Sciatic nerve (tissue), 2 donors: ENCODE results near the gene CHST11. TPM values are rescaled to one million over a fixed set of nuclear protein-coding genes. Genes with fewer than 3 reads are reported as not detected.
"Not testable (repeated sequence)": the region's sequence is repeated elsewhere in the genome, so short reads cannot be mapped to it uniquely, and the experiment has no call there.

Experiments used
- ATAC-seq: fragments of 200-7000 bp; cut with Tn5 transposase; one replicate; pipeline ENCODE4 v1.9.1; 2020; ENCODE audit warnings: mild to moderate bottlenecking, moderate library complexity
- DNase-seq: peaks from one replicate; pipeline ENCODE4 v3.0.0-alpha.2; 2020; ENCODE audit warnings: low spot score
- intact Hi-C: fragments of 100-400 bp; cut with DNase I; formaldehyde crosslinking; loops from one replicate; pipeline ENCODE4 v1.14.2; 2022
- total RNA-seq: library from RNA; stranded (reverse); fragmentation: NEBNext Ultra II Directional; extraction: Animal tissue kit (Norgen Biotek cat#: 25700); gene quantifications from one replicate; pipeline ENCODE4 v1.2.1, GENCODE V29; 2021
- donor health status: DM: no; HTN: no; CAD: no.
- donor health status: DM: no; HTN: no; CAD: no.

CHST11 gene
- total RNA-seq, 1 donor from 2014 or later = 19.2 TPM

DNA sequence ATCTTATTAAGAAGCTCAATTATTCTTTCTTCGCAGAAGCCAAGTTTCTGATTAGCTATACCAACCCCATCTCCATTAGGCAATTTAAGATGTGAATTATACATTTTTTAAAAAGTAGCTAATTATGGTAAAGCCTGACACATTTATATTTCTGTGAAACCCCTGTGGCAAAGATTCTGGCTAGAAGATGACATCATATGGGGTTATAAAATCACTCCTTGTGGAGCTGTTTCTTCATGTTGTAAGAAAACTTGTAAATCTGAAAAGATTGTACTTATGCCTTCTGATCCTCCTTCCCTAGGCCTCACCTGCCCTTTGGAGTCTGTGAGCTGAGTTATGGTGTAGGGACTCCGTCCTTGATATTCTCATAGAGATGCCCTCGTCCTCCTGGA lies 78.1 kb downstream of the CHST11 start:
- intact Hi-C loops = no loop called here
- no peak for ATAC-seq
- DNase-seq = no peak

DNA sequence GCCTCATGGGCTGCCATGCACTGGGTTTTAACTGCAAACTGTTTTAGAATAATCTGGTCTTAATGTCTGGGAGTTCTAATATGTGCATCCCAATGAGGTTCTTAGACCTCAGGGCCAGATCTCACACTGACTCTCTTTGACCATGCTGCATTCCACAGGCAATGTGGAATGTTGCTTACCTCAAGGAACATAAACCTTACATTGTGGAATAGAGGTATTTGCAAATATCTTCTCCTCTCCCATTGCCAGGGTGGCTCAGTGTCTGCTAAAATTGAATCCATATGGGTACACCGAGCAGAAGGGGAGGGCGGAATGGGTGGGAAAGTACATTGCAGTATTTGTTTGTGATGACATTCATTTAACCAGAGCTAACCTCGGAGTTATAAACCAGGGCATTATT lies 78.6 kb downstream of the CHST11 start:
- intact Hi-C loops = no loop called here
- no peak for ATAC-seq
- DNase-seq = no peak

DNA sequence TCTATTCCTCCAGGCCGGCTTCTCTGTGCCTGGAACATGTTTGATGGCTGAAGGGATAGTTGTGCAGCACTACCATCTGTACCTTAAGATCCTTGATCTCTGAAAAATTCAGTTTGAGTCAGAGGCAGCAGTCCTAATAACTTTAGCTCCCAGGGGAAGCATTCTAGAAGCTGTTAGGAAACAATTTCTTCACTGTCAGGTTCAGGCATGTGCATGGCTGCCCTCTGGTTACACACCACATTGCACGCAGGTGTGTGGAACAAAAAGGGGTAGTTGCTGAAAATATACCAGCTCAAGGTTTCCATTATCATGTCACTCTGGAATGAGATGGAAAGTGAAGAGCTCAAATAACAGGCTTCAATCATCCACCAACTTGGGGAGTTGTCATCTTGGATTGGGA lies 80.1 kb downstream of the CHST11 start:
- intact Hi-C loops = no loop called here
- no peak for DNase-seq
- ATAC-seq = no peak

DNA sequence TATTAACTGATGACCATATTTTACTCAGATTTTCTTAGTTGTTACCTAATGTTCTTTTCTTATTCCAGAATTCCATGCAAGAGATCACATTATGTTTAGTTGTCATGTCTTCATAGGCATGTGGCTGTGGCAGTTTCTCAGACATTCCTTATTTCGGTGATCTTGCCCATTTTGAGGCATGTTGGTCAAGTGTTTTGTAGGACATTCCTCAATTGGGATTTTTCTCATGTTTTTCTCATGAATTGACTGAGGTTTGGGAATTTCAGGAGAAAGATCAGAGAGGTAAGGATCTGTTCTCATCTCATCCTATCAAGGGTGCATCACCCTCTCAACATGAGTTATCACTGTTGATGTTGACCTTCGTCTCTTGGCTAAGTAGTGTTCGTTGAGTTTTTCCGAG lies 81.3 kb downstream of the CHST11 start:
- intact Hi-C loops = no loop called here
- DNase-seq (no peak), ATAC-seq (no peak)

DNA sequence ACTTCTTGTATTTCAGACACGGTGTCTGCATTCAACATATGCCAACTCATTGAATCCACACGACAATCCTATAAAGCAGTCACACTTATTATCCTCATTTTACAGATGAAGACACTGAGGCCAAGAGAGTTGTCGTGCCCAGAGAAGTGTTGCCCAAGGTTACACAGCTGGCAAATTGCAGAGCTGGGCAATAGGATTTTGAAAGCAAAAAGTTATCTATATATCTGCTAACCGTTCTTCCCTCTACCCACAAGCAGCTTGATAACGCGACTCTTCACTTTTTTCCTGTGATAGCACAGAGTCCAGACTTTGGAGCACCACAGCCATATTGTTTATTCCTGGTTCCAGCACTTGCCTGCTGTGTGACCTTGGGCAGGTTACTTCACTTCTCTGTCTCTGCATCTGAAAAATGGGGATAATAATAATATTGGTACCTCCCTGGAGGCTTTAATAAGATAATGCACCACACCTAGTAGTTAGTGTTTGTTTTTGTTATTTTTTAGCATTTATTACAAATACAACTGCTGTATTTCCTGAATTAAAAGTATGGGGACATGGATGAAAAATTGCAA lies 82.2 kb downstream of the CHST11 start:
- DNase-seq (no peak), ATAC-seq (no peak)
- intact Hi-C loops = no loop called here

DNA sequence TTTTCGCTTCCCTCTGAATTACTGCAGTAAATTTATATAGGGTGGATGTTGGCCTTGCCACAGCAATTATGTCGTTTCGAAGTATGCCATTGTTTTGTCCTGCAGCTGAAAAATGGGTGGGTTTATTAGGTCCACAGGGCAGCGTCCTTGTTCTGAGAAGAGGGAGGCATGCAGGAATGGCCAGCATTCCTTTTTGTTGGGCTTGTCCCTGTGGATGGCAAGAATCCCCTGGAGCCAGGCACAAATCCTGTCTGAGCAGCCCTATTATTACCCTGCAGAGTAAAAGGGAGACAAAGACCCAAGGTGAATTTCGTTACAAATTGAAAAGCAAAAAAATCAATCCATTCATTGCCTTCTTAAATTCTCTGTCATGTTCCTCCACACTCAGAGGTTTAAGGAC lies 88.1 kb downstream of the CHST11 start:
- DNase-seq (no peak), ATAC-seq (no peak)
- intact Hi-C loops = no loop called here

DNA sequence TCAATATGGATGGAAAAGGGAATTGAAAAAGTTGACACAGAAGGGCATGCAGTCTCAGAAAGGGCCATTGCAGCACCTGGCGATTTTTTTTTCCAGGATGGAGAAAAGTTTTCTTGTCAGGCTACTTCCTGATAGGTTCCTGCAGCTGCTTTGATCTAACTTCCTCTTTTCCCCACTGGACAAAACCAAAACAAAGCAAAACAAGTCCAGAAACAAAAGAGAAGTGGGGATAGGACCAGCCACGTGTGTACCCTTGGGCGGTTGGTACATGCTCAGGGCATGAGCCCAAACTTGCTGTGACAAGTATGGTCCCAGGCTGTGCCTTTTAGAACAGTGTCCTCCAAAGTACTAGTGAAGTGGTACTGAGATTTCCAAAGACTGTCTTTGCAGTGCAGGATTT lies 89.8 kb downstream of the CHST11 start:
- ATAC-seq = peak; percentile 72
- intact Hi-C loops = no loop called here
- DNase-seq = no peak

DNA sequence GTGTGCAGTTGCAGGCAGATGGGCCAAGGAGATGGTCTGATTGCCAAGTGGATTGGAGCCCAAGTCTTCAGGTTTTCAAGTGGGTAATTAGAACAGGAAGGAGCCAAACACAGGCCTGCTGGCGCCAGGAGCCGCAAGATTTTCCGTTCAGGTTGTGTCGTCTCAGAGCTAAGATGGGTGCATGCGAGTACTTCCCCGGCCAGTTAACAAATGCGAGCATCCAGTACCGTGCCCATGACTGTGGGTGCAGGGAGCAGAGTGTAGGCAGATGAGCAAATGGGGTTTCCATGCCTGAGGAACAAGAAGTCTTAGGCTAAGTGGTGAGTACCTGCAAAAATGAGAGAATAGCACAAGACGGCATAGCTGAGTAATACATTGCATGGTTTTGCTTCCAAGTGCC lies 90.5 kb downstream of the CHST11 start:
- intact Hi-C loops = no loop called here
- ATAC-seq (no peak), DNase-seq (no peak)

DNA sequence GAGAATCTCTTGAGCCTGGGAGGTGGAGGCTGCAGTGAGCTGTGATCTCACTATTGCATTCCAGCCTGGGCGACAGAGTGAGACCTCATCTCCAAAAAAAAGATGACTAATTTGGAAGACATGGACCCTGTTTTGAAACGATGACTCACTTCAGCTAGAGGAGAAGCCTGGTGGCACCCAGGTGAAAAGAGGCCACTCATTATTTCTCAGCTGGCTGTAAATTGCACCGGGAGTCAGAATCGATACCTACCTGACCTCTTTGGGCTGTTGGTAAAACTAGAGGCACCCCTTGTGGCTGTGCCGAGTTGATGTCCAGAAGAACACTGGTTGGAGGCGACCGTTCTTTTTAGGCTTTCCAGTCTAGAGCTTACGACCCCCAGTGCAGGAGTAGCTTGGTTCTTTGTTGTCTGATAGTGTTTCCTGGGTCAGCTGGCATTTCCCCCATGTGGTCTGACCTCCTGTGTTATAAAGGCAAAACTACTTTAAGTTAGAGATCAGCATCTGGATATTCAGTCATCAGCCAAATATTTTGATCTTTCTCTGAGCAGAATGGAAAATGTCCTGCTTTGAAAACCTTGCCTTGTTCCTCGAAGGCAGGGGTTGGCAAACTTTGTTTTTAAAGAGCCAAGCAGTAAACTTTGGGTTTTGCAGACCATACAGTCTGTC lies 93.2 kb downstream of the CHST11 start:
- intact Hi-C loops = no loop called here
- DNase-seq = no peak
- no peak for ATAC-seq

DNA sequence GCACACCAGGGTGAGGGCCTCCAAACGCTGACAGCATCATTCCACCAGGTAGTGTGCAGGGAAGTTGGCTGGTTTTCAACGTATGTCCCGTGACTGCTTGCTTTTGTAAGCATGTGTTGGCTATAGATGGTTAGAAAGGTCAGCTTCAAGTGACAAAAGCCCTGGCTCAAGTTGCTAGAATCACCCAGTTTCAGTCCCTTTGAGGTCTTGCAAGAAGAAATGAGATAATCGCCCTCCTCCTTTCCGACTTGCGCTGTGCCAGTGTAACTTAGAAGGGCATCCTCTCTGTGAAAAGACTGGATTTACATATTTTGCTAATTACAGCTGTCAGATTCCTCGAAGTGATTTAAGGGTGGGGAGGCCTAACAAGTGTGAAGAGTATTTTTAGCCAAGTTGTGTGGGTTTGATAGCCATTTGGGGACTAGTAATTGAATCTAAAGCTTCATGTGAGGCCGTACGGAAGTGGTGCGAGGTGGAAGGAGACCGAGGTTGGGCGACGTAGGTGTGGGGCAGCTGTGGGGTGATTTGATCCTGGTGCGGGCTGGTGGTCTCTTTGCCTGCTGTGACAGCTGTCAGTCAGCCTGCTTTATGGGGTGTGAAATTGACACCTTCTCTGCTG lies 94.7 kb downstream of the CHST11 start:
- no peak for ATAC-seq
- DNase-seq = no peak
- intact Hi-C loops = no loop called here

DNA sequence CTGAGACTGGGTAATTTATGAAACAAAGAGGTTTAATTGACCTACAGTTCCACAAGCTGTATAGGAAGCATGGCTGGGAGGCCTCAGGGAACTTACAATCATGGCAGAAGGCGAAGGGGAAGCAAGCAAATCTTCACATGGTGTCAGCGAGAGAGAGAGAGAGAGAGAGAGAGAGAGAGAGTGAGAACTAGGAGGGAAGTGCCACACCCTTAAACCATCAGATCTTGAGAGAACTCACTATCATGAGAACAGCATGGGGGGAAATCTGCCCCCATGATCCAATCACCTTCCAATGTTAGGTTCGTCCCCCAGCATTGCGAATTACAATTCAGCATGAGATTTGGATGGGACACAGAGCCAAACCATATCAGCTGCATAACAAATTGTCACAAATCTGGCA lies 96.7 kb downstream of the CHST11 start:
- no peak for ATAC-seq

DNA sequence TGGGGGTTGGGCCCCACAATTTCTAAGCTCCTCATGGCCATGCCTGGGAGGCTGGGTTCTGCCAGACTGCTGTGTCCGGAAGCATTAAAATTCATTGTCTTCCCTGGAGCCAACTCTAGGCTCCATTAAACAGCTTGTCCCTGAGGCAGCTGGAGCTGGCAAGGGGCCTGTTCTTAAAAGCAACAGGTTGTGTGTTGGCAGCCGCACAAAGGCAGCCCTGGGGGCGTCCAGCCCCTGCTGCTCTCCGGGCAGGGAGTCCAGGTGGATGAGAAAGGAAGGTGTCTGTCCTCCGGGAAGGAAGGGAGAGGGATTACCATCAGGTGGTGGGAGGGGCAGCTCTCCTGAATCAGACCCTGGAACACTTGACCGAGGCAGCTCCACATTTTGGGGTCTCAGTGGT lies 98.9 kb downstream of the CHST11 start:
- intact Hi-C loops = no loop called here
- ATAC-seq (no peak), DNase-seq (no peak)

More for the DNA sequence above, 96.7 kb downstream of the CHST11 start:
- DNase-seq = no peak
- intact Hi-C loops = no loop called here

DNA sequence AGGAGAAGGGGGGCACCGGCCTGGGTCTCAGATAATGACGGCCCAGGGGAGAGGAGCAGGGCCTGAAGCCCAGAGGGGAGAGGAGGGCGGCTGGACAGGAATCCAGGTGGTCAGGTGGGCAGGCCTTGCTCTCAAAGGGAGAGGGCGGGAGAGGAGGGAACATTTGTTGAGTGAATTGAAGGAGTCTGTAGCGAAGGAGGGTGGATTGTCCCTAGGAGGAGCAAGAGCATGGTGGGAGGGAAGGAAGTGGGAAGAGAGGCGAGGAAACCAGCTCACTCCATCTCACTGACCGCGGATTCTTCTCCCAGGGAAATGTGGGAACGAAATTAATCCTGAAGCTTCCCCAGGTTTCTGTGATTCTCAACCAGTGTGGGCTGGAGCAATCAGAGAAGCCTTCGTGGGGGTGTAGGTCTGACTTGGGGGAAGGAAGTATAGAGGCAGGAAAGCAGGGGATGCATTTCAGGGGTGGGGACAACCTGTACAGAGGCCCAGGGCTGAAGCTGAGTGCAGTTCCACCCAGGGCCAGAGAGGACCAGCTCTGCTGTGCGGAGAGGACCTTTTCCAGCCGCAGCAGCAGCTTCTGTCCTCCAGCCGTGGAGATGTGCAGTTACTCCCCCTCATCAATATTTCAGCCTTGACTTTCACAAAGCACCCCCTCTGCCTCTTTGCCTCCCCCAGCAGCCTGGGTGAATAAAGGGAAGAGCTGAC lies 100.9 kb downstream of the CHST11 start:
- ATAC-seq (no peak), DNase-seq (no peak)
- intact Hi-C loops = no loop called here

DNA sequence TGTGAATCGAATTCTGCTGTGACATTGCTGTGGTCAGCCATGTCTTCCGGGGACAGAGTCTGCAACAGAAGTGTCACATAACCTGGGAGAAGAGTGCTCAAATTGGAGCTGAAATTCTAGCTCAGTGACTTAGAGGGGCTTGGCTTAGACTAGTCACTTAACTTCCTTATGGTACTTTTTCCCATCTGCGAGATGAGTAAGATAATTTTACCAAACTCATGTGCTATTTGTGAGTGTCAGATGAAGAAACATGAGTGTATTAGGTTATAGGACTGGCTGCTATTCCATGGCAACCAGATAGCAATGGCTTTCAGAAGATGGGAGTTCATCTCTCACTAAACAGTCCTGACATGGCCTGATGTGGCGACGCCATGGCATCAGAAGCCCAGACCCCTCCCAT lies 104.1 kb downstream of the CHST11 start:
- intact Hi-C loops = no loop called here
- ATAC-seq = no peak
- no peak for DNase-seq

DNA sequence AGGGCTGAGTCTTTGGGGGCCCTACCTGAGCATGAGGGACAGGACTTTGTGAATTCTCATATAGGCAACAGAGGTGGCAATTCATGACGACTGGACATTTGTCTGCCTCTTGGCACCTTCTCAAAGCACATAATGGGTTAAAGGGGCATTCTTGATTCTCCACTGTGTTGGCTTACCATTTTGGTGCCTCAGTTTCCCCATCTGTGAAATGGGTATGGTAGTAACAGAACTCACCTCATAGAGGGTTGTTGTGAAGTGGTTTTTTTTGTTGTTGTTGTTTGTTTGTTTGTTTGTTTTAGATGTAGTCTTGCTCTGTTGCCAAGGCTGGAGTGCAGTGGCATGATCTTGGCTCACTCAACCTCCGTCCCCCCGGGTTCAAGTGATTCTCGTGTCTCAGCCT lies 106.0 kb downstream of the CHST11 start:
- ATAC-seq (no peak), DNase-seq (no peak)
- intact Hi-C loops = no loop called here

DNA sequence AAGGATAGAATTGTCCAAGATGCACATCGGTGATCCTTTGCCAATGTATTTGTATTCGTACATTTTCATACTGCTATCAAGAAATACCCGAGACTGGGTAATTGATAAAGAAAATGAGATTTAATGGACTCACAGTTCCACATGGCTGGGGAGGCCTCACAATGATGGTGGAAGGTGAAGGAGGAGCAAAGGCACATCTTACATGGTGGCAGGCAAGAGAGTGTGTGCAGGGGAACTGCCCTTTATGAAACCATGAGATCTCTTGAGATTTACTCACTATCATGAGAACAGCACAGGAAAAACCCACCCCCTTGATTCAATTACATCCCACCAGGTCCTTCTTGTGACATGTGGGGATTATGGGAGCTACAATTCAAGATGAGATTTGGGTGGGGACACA lies 107.9 kb downstream of the CHST11 start:
- intact Hi-C loops, ATAC-seq, DNase-seq: not testable (repeated sequence)

DNA sequence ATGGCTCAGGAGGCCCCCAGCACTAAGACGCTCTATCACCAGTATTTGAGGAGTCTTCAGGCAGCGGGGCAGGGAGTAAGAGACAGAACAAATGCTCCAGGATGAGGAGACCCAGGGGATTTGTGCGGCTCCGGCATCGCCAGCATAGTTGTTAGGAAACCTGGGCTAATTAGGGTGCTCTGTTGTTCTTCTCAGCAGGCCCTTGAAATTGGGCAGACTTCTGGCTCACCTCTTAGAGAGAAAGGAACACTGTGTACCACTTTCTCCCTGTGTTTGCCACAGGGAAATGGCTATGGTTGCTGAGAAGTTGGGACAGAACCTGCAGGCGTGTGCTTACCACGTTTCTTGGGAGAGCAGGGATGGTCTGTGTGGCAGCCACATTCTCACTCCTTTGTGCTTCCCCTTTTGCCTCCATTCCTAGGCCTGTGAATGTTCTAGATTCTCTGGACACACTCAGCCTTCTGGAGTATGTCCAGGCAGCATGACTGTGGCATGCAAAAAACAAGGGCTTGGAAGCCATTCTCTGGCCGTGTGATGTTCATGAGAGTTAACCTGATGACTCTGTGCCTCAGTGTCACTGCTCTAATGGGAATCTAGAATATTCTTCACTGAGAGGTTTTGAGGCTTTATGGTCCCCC lies 109.0 kb downstream of the CHST11 start:
- intact Hi-C loops = no loop called here
- ATAC-seq (no peak), DNase-seq (no peak)

DNA sequence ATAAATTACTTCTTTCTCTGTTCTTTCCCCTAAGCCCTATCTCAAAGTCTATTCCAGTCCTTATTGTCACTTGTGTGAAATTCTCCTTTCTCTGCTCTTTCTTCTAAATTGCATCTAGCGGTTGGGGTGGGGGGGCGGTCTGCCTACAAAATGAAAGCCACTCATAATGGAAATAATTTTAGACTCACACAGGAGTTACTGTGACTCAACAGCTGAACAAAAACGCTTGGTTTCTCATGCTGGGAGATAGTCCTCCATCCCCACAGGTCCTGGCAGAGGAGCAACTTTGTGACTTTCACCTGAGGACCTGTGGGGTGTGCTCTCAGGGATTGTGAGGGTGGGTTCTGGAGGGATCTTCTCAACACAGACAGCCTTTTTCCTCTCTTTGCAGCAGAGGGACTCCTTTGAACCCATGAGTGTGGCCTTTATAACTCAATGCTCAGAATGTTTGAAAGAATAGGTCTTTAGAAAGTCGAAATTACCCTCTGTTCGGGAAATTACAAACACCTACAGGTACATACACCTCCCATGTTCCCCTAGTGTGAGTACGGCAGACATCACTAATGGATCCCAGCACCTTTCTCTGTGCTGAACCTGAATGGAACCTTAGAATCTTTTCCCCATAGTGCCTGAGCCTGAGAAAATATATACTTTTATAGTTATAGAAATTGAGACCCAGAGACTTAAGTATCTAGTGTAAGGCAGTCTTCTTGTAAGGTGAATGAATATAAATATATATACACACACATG lies 109.7 kb downstream of the CHST11 start:
- ATAC-seq = no peak
- intact Hi-C loops = no loop called here
- no peak for DNase-seq

DNA sequence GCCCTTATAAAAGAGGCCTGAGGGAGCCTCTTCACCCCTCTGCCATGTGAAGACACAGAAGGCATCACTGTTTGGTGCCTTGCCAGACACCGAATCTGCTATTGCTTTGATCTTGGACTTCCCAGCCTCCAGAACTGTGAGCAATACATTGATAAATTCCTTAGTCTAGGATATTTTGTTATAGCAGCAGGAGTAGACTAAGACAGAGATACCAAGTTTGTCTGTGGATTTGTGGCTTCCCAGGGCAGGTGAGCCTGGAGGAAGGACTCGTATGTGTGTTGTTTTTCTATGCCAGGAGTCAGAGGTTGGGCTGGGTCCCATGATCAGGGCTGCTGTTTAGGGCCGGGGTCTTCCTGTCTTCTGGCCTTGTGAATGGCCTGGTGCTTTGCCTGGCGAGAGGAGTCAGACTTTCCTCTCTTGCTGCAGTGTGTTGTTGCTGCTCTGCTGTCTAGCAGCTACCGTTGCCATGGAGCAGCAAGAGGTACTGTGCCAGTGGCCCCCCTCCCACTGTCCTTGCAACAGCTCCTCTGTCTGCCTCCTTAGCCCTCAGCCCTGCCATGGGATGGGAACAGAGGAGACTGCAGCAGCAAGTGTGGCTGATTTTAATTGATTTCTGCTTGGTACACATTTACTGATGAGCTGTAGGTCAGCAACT lies 111.2 kb downstream of the CHST11 start:
- ATAC-seq (no peak), DNase-seq (no peak)
- intact Hi-C loops = no loop called here
